ENCODE measurements around the gene LIN37. TPM values are rescaled to one million over a fixed set of nuclear protein-coding genes. Genes with fewer than 3 reads are reported as not detected.
A peak's percentile ranks its signal among the peaks of the same experiment; 100 is the strongest.
"Not testable (repeated sequence)": the region's sequence is repeated elsewhere in the genome, so short reads cannot be mapped to it uniquely, and the experiment has no call there.

LIN37 gene
- total and polyA plus RNA-seq, 7 donors: 3.1 to 26.8 (median 14.5) TPM

- DNase-seq (no peak), ATAC-seq (no peak)
- no peaks in the 10 kb centered on the region for H3K27me3 ChIP-seq (ENCODE audit: insufficient read depth in 3 of 3, low read length in 2 of 3)
- H3K36me3 ChIP-seq (ENCODE audit: insufficient read depth in 1 of 2, low read depth in 1 of 2): peaks cover 3 to 39% of the 10 kb centered on the region in 2 donors
- H3K27ac ChIP-seq: no peak overlapping the region
- intact Hi-C loops (cut with DNase I): no loop called here
- TF ChIP-seq CTCF (IDR thresholded peaks at IDR 0.05): no peak
- WGBS, 3 donors: 92 to 94% (median 94%) methylated on average over 17 of the region's 17 CpGs
- no peaks in the 10 kb centered on the region for H3K4me1 ChIP-seq
- no peaks in the 10 kb centered on the region for H3K9me3 ChIP-seq
- no peak overlapping the region for H3K4me3 ChIP-seq
These were observed 16.3 kb downstream of the LIN37 start for GRCh38 chr19:35764432-35765315.

- no peaks in the 10 kb centered on the region for H3K4me1 ChIP-seq
- intact Hi-C loops (cut with DNase I): no loop called here
- no peak overlapping the region for H3K27ac ChIP-seq
- H3K36me3 ChIP-seq (ENCODE audit: insufficient read depth in 1 of 2, low read depth in 1 of 2): peaks cover 3 to 35% of the 10 kb centered on the region in 2 donors
- TF ChIP-seq CTCF (IDR thresholded peaks at IDR 0.05): no peak
- H3K9me3 ChIP-seq: no peaks in the 10 kb centered on the region
- H3K4me3 ChIP-seq: no peak overlapping the region
- 85 to 88% (median 87%) methylated on average over 10 to 11 of the region's 11 CpGs for WGBS, 3 donors
- DNase-seq (peak in 1 of 2 donors; percentile 11), ATAC-seq (peak in 1 of 4 donors; percentile 14)
- H3K27me3 ChIP-seq (ENCODE audit: insufficient read depth in 3 of 3, low read length in 2 of 3): no peaks in the 10 kb centered on the region
These were observed 18.3 kb downstream of the LIN37 start for GRCh38 chr19:35766571-35767104.

- Histone ChIP-seq H3K27ac (no peak overlapping the region), H3K36me3 (ENCODE audit: insufficient read depth in 1 of 2, low read depth in 1 of 2) (peaks cover 0 to 30% of the 10 kb centered on the region in 2 donors), H3K27me3 (ENCODE audit: insufficient read depth in 3 of 3, low read length in 2 of 3) (no peaks in the 10 kb centered on the region), H3K9me3 (no peaks in the 10 kb centered on the region), H3K4me3 (no peak overlapping the region), H3K4me1 (no peaks in the 10 kb centered on the region)
- 69 to 71% (median 70%) methylated on average over 33 to 34 of the region's 34 CpGs for WGBS, 3 donors
- intact Hi-C loops (cut with DNase I): no loop called here
- ATAC-seq (peak in 3 of 4 donors; percentile 13 to 25 (median 22)), DNase-seq (peak in 1 of 2 donors; percentile 14)
- TF ChIP-seq CTCF (IDR thresholded peaks at IDR 0.05): no peak
These were observed 19.1 kb downstream of the LIN37 start for GRCh38 chr19:35767288-35768081.

GRCh38 chr19:35768082-35768421, 19.7 kb downstream of the LIN37 start:
- no peak for TF ChIP-seq CTCF (IDR thresholded peaks at IDR 0.05)
- ATAC-seq (peak in 1 of 4 donors; percentile 4), DNase-seq (no peak)
- H3K4me1 ChIP-seq: no peaks in the 10 kb centered on the region
- H3K27ac ChIP-seq: no peak overlapping the region
- H3K4me3 ChIP-seq: no peak overlapping the region
- peaks cover 0 to 27% of the 10 kb centered on the region in 2 donors for H3K36me3 ChIP-seq (ENCODE audit: insufficient read depth in 1 of 2, low read depth in 1 of 2)
- no peaks in the 10 kb centered on the region for H3K27me3 ChIP-seq (ENCODE audit: insufficient read depth in 3 of 3, low read length in 2 of 3)
- intact Hi-C loops (cut with DNase I): no loop called here
- no peaks in the 10 kb centered on the region for H3K9me3 ChIP-seq
- 69 to 71% (median 69%) methylated on average over 15 of the region's 15 CpGs for WGBS, 3 donors

- H3K4me3 ChIP-seq; H3K9me3 ChIP-seq; H3K27me3 ChIP-seq (ENCODE audit: insufficient read depth in 3 of 3, low read length in 2 of 3); intact Hi-C loops (cut with DNase I); ATAC-seq; H3K27ac ChIP-seq; H3K36me3 ChIP-seq (ENCODE audit: insufficient read depth in 1 of 2, low read depth in 1 of 2); DNase-seq; H3K4me1 ChIP-seq: not testable (repeated sequence)
- 91 to 95% (median 94%) methylated on average over 5 of the region's 5 CpGs for WGBS, 3 donors
These were observed 24.0 kb downstream of the LIN37 start for GRCh38 chr19:35772362-35772761.

Measured in psoas muscle (tissue), 8 donors.